Measurements from ENCODE around the gene TRIP12. TPM values are rescaled to one million over a fixed set of nuclear protein-coding genes. Genes with fewer than 3 reads are reported as not detected.

The TRIP12 gene
- total and polyA plus RNA-seq, 10 donors = 15.3 to 263 (median 189) TPM

- peaks cover 2 to 21% (median 14%) of the 10 kb centered on the region in 8 donors for H3K9me3 ChIP-seq
- TF ChIP-seq POLR2AphosphoS5 (IDR thresholded peaks at IDR 0.05) = no peak
- TF ChIP-seq CTCF (IDR thresholded peaks at IDR 0.05 in 8 of 11, conservative IDR thresholded peaks at IDR 0.05 in 3 of 11) = no peak
- TF ChIP-seq POLR2A (IDR thresholded peaks at IDR 0.05) = no peak
- DNase-seq = no peak
- no peak overlapping the region for H3K27ac ChIP-seq
- H3K4me3 ChIP-seq = no peak overlapping the region
- peaks cover 0 to 4% (median 0%) of the 10 kb centered on the region in 7 donors for H3K27me3 ChIP-seq (replicated peaks in 1 of 7)
- intact Hi-C loops (cut with DNase I; ENCODE audit: low total_unique reads) = no loop called here
- no peaks in the 10 kb centered on the region for H3K36me3 ChIP-seq
- H3K4me1 ChIP-seq = no peaks in the 10 kb centered on the region
- 81 to 93% (median 92%) methylated on average over 6 of the region's 6 CpGs for WGBS, 5 donors
These were observed 188.9 kb downstream of the TRIP12 start for GRCh38 chr2:229732897-229733296.

- H3K4me1 ChIP-seq = no peaks in the 10 kb centered on the region
- H3K4me3 ChIP-seq = no peak overlapping the region
- H3K9me3 ChIP-seq = peaks cover 0 to 12% (median 4%) of the 10 kb centered on the region in 8 donors
- peaks cover 0 to 11% (median 0%) of the 10 kb centered on the region in 7 donors for H3K27me3 ChIP-seq (replicated peaks in 1 of 7)
- no peak for TF ChIP-seq CTCF (IDR thresholded peaks at IDR 0.05 in 8 of 11, conservative IDR thresholded peaks at IDR 0.05 in 3 of 11)
- no peak for TF ChIP-seq POLR2AphosphoS5 (IDR thresholded peaks at IDR 0.05)
- TF ChIP-seq POLR2A (IDR thresholded peaks at IDR 0.05) = no peak
- no peak for DNase-seq
- no peak overlapping the region for H3K27ac ChIP-seq
- intact Hi-C loops (cut with DNase I; ENCODE audit: low total_unique reads) = no loop called here
- 48 to 75% (median 64%) methylated on average over 4 of the region's 4 CpGs for WGBS, 5 donors
- H3K36me3 ChIP-seq = no peaks in the 10 kb centered on the region
These were observed 189.9 kb downstream of the TRIP12 start for GRCh38 chr2:229731916-229732315.

- TF ChIP-seq POLR2A (IDR thresholded peaks at IDR 0.05) (no peak), CTCF (IDR thresholded peaks at IDR 0.05 in 8 of 11, conservative IDR thresholded peaks at IDR 0.05 in 3 of 11) (no peak), POLR2AphosphoS5 (IDR thresholded peaks at IDR 0.05) (no peak)
- Histone ChIP-seq H3K27me3 (replicated peaks in 1 of 7) (peaks cover 0 to 16% (median 0%) of the 10 kb centered on the region in 7 donors), H3K27ac (no peak overlapping the region), H3K4me1 (no peaks in the 10 kb centered on the region), H3K4me3 (no peak overlapping the region), H3K9me3 (peaks cover 0 to 6% (median 0%) of the 10 kb centered on the region in 8 donors), H3K36me3 (no peaks in the 10 kb centered on the region)
- 79 to 95% (median 88%) methylated on average over 5 of the region's 5 CpGs for WGBS, 5 donors
- intact Hi-C loops (cut with DNase I; ENCODE audit: low total_unique reads) = no loop called here
- DNase-seq = no peak
These were observed 190.4 kb downstream of the TRIP12 start for GRCh38 chr2:229731363-229731762.

GRCh38 chr2:229728370-229728769 is 193.4 kb downstream of the TRIP12 start:
- no peaks in the 10 kb centered on the region for H3K4me1 ChIP-seq
- peaks cover 0 to 19% (median 0%) of the 10 kb centered on the region in 7 donors for H3K27me3 ChIP-seq (replicated peaks in 1 of 7)
- no peak for DNase-seq
- H3K9me3 ChIP-seq = no peaks in the 10 kb centered on the region
- H3K4me3 ChIP-seq = no peak overlapping the region
- no peak overlapping the region for H3K27ac ChIP-seq
- TF ChIP-seq POLR2A (IDR thresholded peaks at IDR 0.05) (no peak), CTCF (IDR thresholded peaks at IDR 0.05 in 8 of 11, conservative IDR thresholded peaks at IDR 0.05 in 3 of 11) (no peak), POLR2AphosphoS5 (IDR thresholded peaks at IDR 0.05) (no peak)
- intact Hi-C loops (cut with DNase I; ENCODE audit: low total_unique reads) = no loop called here
- H3K36me3 ChIP-seq = no peaks in the 10 kb centered on the region
